Suppressor macrophage treated with lipopolysaccharide for 1 hour (primary cell): ENCODE data around the gene PRR18.

Source experiments
- DNase-seq, 3 donors: peaks; one replicate each; pipeline ENCODE4 v3.0.0-alpha.2; 2020 to 2022

PRR18 gene

DNA sequence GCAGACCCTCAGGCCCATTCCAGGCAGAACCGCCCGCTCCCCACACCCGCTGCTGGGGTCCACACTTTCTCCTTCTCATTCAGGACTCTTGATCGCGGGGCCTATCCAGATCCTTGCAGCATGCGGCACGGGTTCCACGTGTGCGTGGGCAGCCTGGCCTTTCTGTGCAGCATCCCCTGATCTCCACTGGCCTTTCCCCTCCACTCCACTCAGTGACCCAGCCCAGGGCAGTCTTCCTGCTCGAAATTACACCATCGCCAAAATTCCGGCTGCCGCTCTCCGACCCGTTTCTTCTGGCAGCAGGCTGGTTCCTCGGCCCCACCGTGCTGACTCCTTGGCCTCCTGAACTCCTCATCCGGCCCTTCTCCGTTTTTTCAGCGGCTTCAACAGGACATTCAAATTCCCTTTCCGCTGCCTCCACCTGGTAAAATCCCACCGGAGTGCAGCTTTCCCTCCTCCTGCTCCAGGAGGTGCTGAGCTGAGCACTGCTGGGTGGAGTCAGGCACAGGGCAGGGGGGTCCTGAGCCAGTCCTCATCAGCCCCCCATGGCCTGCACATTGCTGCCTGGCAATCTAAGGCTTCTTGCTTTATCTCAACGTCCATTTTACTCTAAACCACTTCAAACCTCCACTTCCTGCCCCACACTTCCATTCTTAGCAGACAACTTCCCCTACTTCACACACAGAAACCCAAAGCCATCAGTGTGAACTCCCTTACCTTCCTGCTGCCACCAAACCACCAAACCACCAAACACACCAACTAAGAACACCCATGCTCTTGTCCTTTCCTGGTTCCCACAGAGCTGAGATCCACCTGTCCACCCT lies 25.2 kb upstream of the PRR18 start:
- no peak for DNase-seq

DNA sequence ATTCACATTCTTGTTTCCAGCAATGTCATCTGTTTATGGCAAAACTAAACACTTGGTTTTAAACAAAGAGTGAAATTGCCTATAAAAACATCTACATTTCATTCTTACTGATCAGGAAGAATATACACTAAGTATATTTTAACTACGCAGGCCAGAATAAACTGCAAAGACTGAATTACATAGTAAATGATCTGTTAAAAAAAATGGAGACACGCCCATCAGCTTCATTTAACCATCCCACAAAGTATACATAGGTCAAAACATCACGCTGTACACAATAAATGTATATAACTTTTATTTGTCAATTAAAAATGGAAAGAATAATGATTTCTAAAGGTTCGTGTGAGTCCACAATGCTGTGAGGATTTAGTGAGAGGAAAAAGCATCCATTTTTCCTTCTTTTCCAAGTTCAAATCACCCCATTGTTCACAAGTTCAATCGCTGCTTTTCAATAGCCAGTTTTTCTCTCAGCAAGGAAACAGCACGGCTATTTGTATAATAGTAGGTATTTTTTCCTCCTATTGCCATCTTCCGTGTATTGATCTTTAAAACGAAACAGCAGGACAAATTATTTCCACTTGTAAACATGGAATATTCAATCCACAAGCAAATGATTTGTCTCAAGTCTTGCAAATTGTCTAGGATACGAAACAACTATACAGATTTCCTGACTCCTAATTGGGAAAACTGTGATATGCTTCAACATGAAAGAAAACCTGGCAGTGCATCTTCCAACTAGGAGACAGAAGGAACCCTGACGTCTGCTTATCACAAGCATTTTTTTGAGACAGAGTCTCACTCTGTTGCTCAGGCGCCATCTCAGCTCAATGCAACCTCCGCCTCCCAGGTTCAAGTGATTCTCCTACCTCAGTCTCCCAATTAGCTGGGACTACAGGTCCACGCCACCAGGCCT lies 23.6 kb upstream of the PRR18 start:
- DNase-seq, result no peak

DNA sequence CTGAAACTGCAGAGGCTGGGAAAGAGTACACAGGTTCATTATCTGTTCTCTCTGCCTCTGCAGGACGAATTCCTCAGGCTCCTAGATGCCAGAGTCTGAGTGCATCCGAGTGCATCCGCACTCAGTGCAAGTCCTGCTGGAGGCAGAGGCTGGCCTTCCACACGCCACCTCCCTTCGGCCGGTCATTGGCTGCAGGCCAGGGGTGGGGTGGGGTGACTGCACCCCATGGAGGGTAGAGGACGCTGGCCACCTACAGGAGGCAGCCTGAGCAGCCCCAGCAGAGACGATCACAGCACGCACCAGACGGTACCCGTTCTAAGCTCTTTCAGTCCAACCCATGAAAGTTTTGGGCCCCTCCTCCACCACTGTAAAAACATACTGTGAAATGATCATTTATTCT lies 22.4 kb upstream of the PRR18 start:
- DNase-seq, result no peak

DNA sequence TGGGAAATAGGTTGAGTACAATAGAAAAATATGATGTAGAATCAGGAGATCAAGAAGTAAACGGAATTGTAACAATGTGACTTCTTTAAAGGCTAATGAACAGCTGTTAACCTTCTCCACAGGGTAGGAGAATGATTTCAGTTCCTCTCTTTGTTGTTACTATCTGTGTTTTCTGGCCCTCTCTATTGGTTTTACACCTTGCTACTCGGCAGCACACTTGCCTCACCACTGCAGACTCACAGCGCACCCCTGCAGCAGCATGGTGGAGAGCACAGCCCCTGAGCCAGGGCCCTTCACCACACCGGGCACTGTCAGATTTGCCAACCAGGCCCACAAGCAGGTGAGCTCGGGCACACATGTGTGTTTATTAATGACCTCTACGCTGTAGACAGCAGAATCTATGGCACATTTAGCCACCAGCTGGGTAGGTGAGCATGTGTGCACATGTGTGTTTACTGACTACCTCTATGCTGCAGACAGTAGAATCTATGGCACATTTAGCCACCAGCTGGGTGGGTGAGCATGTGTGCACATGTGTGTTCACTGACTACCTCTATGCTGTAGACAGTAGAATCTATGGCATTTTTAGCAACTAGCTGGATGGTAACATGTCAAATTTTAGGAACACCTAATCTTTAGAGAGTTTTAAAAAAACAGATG lies 17.3 kb upstream of the PRR18 start:
- no peak for DNase-seq

DNA sequence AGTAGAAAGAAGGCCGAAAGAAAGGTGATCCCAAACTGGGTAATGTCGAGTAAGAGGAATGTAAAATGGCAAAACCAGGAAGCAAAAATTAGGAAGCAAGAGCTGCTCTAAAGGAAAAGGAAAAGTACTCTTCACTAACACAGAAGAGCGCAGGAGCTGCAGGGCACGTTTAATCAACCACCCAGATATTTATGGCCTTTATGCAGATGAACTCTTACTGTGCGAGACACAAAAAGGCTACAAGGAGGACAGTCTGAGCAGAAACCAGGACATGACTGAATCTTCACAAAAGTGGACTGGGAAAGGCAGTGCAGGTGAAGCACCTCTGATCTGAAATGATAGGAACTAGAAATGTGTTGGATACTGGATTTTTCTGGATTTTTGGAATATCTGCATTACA lies 15.2 kb upstream of the PRR18 start:
- DNase-seq, result no peak

GRCh38 chr6:166318649-166319600 lies 10.7 kb upstream of the PRR18 start:
- no peak for DNase-seq

DNA sequence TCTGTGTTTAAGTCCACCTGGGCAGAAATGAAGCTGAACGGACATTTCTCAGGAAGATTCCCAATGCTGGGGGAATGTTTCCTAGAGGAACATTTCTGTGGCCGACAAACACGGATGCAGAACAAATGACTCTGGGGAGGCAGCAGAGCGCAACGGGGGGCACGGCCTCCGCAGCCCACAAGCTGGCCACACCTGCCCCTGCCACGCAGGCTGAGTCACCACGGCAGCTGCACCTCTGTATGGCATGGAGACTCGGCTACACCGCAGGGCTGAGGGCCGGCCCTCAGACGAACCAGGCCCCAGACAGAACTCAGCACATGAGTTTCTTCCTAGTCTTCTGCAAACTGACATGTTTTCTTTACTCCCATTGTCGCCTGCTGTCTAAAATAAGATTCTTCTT lies 10.0 kb upstream of the PRR18 start:
- no peak for DNase-seq

DNA sequence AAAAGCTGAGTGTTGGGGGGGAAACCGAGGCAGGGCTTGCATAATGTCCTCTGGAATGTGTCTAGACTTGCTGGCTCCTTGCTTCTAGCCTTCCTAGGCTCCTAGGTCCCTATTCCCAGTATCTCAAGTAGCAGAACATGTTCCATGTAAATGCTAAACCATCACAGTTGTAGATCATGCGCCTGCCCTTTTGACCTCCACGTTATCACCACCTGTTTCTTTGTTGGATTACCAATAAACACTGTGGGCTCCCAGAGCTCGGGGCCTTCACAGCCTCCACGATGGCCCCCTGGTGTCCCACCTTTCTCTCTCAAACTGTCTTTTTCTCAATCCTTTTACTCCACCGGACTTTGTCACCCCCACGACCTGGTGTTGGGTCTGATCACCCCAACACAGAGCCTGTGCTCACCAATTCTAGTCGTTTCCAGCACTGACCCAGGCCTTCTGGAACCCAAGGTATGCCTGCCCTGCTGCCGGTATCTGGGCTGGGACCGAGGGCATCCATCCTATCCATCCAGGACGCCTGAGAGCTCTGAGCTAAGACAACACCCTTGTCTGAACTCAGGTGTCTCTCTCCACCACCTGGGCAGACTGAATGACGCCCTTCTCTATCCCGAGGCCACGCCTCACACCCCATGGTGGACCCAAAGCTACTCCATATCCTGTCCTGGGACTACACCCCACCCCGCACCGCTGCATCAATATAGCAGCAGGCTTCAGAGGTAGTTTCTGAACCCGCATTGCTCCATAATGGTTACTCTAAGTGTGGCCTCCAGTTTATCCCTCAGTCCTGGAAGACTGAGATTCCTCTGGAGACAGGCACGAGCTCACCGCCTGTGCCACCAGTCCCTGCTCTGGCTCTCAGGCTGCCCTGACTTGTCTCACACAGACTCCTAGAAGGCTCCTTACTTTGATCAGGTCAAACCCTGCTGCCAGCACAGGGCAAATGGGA lies 9.3 kb upstream of the PRR18 start:
- DNase-seq, result no peak

DNA sequence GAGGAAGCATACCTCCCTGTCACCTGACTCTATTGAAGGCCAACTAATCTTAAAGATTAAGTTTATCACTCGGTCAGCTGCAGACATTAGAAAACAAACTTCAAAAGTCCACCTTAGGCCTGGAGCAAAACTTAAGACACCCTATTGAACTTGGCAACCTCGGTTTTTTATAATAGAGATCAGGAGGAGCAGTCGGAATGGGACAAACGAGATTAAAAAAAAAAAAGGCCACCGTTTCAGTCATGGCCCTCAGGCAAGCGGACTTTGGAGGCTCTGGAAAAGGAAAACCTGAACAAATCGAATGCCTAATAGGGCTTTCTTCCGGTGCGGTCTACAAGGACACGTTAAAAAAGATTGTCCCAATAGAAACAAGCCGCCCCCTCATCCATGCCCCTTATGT lies 7.2 kb upstream of the PRR18 start:
- no peak for DNase-seq

GRCh38 chr6:166314454-166314853 lies 6.3 kb upstream of the PRR18 start:
- no peak for DNase-seq

DNA sequence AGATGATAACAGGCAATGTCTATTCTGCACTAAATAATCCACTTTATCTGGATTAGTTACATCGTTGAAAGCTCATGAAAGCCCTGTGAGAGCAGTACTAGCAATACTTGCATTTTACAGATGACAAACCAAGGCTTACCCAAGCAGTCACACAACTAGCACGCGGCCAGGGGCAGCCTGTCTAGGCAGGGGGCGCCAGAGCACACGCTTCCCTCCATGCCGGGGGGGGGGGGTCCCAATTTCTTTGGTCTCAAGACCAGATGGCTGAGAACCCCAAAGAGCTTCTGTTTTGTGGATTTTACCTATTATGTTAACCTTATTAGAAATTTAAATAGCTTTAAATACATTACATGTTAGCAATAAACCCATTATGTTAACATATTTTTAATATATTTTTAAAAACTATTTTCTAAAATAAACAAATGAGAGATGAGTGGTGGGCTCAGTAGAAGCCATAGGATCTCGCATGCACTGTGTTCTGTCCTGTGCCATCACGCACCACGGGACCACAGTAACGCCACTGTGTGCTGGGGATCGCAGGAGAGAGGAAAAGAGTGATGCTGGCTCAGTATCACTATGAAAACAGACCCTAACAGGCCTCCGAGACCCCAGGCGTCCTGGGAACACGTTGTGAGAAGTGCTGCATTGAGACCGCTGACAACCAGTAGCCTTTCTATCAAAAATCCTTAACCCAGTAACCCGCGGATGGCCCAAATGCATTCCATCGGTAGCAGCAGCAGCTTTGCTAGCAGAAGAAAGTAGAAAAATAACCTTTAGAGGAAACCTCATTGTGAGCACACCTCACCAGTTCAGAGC lies 5.3 kb upstream of the PRR18 start:
- peak; percentile 73 to 80 (median 79) for DNase-seq

DNA sequence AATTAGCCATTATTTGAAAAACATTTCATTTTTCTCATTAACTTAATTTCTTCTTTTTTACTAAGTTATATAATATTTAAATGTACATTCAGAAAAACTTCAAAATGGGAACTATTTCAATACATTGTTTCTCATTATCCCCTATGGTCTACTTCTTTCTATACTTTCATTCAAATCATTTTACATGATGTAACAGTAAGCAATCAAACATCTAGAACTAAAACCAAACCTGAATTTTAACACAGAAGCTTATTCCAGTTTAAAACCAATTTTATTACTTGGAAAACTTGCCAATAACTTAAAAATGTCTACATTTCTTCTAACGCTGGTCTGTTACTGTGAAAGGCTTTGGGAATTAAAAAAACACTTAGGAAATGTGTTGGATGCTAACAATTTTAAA lies 4.6 kb upstream of the PRR18 start:
- no peak for DNase-seq

- DNase-seq, result no peak
Observed at GRCh38 chr6:166310634-166311033, 2.4 kb upstream of the PRR18 start.

DNA sequence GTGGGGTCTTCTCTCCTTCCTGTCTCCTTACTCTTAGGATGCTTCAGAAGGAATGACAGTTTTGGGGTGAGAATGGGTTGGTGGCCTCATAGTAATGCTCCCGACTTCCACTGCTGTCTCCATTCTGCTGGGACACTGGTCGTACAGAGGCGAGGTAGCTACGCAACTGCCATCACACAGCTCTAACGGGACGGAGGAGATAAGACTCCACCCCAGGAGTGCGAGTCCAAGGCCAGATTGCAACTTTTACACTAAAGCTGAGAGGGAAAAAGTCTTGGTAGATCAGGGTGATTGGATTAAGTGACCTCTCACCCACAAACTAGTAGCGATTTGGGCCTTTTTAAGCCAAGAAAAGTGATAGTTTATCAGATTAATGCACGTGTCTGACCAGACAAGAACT lies 1.8 kb upstream of the PRR18 start:
- DNase-seq, result no peak

GRCh38 chr6:166308769-166309589 lies 787 bp upstream of the PRR18 start:
- no peak for DNase-seq

DNA sequence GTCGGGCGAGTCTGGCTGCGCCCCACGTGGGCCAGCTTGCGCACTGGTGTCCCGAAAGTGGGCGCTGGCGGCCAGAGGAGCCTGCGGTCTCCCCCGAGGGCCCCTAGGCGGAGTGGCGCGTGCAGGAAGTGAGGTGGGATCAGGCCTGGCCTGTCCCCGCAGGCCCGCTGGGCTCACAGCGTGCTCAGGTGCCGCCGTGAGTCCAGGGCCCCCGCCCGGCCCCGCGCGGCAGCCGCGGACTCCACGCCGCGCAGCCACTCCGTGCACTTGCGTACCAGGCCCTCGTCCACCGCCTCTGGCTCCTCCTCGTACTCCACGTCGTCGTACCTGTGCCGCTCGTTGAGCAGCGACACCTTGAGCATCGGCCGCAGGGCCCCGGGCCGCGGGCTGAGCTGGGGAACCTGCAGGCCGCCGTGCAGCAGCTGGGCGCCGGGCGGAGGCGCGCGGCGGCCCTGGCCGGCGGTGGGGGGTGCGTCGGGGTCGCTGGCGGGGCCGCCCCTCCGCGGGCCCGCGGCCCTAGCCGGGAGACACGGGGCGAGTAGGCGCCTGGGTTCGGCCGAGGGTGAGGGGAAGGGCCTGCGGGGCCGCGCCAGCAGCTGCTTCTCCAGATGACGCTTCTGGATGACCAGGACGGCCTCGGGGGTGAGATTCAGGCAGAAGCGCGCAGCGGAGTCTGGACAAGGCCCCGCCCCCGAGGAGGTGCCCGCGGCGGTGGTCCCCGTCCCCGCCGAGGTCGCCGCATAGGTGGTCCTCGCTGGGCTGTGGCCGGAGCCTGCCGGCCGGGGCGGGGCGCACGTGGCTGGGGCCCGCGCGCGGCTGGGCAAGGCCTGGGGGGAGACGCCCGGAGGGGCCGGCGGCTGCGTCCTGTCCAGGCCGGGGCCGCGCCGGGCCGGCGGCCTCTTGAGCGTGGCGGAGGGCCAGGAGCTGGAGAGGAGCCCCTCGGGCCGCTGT lies 835 bp downstream of the PRR18 start:
- DNase-seq, result peak in 1 of 3 donors; percentile 45

GRCh38 chr6:166306378-166307081 lies 1.7 kb downstream of the PRR18 start:
- no peak for DNase-seq
